ENCODE results near the gene CA10. TPM values are rescaled to one million over a fixed set of nuclear protein-coding genes. Genes with fewer than 3 reads are reported as not detected.

The CA10 gene
- total and polyA plus RNA-seq, 2 experiments from 2014 or later: 0.92 to 1.5 TPM

GRCh38 chr17:52140601-52141000, 17.9 kb downstream of the CA10 start:
- no peak for ATAC-seq
- H3K27me3 Mint-ChIP-seq (ENCODE audit: insufficient read depth, low read depth, poor library complexity): no peaks in the 10 kb centered on the region
- Histone ChIP-seq H2AFZ (no peak overlapping the region), H3F3A (replicated peaks; ENCODE audit: low read depth) (no peaks in the 10 kb centered on the region), H3K4me3 (no peak overlapping the region), H3K9me2 (ENCODE audit: insufficient read depth) (no peaks in the 10 kb centered on the region), H3K79me2 (replicated peaks; ENCODE audit: insufficient read depth) (no peaks in the 10 kb centered on the region), H3K4me1 (ENCODE audit: insufficient read depth) (peaks cover 28% of the 10 kb centered on the region), H4K20me1 (replicated peaks; ENCODE audit: insufficient read depth) (no peaks in the 10 kb centered on the region), H3K4me2 (no peak overlapping the region), H3K36me3 (ENCODE audit: insufficient read depth) (no peaks in the 10 kb centered on the region), H3K27ac (ENCODE audit: low read depth) (no peak overlapping the region), H3K27me3 (ENCODE audit: insufficient read depth) (no peaks in the 10 kb centered on the region)
- DNase-seq (ENCODE audit: low spot score): no peak
- no peaks in the 10 kb centered on the region for H3K36me3 Mint-ChIP-seq (ENCODE audit: low read depth)
- TF ChIP-seq JUNB (IDR thresholded peaks at IDR 0.05; ENCODE audit: unreplicated experiment) (no peak), NANOG (IDR thresholded peaks at IDR 0.05; ENCODE audit: borderline replicate concordance) (no peak), ZNF331 (CRISPR knock-in tag; IDR thresholded peaks at IDR 0.05; ENCODE audit: low read depth) (no peak), CTCF (conservative IDR thresholded peaks at IDR 0.05; ENCODE audit: low read depth in 2 of 2) (no peak), EZH2 (IDR thresholded peaks at IDR 0.05; ENCODE audit: low read depth, unreplicated experiment) (no peak), EZH2phosphoT487 (IDR thresholded peaks at IDR 0.05; ENCODE audit: unreplicated experiment) (no peak), CREB1 (CRISPR knock-in tag; IDR thresholded peaks at IDR 0.05; ENCODE audit: low read depth) (no peak), ETS1 (IDR thresholded peaks at IDR 0.05) (no peak), POLR2AphosphoS5 (IDR thresholded peaks at IDR 0.05; ENCODE audit: low read depth) (no peak), STAT1 (IDR thresholded peaks at IDR 0.05; ENCODE audit: unreplicated experiment) (no peak), ZNF462 (CRISPR knock-in tag; IDR thresholded peaks at IDR 0.05) (no peak), REST (IDR thresholded peaks at IDR 0.05; ENCODE audit: unreplicated experiment) (no peak), ZNF114 (CRISPR knock-in tag; IDR thresholded peaks at IDR 0.05) (no peak)
- H3K27ac Mint-ChIP-seq: no peak overlapping the region
- no peaks in the 10 kb centered on the region for H3K9me3 Mint-ChIP-seq
- H3K4me3 Mint-ChIP-seq: no peak overlapping the region
- peaks cover 27% of the 10 kb centered on the region for H3K4me1 Mint-ChIP-seq

Measured in GM23338 (cell line).